GM21717 (cell line): ENCODE data around the gene DUSP7.

ENCODE experiments used
- ATAC-seq: cut with Tn5 transposase; IDR thresholded peaks from one replicate; pipeline ENCODE4 v1.9.1; 2021; ENCODE audit warnings: mild to moderate bottlenecking, moderate library complexity; ENCODE audit not compliant: unreplicated experiment

Gene DUSP7

GRCh38 chr3:52030714-52031310 is 25.6 kb downstream of the DUSP7 start:
- ATAC-seq: no peak

DNA sequence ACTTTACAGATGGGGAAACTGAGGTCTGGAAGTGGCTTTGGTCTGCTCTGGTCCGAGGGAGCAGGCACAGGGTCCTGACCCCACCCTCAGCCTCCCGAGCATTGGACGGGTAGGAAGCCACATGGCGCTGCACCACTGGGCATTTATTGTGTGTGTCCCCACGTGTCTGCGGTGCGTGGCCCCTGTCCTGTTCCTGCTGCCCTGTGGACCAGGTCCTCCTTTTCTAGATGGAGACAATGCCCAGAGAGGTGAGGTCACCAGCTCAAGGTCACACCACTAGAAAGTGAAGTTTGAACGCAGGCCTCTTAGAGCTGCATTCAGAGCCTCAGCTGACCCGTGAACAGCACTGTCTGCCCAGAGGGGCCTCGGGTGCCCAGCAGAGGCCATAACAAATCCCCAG is 26.8 kb downstream of the DUSP7 start:
- no peak for ATAC-seq

DNA sequence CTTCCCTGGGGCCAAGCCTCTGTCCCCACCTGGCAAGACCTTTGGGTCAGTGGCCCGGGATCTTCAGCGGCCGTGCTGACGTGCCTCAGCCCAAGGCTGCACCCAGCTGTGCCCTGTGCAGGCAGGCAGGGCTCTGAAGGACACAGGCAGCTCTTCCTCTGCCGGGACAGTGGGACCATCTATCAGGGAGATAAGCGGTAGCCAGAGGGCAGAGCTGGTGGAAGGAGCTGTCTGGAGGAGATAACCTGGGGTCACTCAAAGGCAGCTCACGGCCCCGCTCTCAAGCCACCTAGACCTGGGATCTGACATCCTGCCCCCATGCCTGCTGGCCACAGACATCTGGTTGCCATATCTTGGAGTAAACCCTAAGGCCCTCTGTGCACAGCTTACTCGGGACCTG is 27.3 kb downstream of the DUSP7 start:
- no peak for ATAC-seq

DNA sequence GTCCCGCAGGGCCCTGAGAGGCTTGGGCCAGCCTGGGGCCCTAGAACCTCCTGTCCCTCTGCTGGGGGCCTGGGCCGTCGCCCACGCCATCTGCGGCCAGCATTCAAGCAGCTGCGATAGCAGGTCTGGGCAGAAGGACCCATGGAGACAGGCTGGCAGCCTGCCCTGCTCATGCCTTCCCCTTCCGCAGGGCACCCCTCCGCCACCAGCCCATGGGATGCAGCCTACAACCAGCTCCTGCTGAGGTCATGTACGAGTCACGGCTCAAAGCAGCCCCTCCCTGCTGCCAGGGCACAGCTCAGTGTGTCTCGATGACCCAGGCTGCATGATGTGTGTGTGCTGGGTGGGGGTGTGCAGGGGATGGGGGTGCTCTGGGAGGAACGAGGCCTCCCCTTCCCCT is 27.8 kb downstream of the DUSP7 start:
- ATAC-seq: no peak

GRCh38 chr3:52026041-52026440 is 30.3 kb downstream of the DUSP7 start:
- no peak for ATAC-seq

DNA sequence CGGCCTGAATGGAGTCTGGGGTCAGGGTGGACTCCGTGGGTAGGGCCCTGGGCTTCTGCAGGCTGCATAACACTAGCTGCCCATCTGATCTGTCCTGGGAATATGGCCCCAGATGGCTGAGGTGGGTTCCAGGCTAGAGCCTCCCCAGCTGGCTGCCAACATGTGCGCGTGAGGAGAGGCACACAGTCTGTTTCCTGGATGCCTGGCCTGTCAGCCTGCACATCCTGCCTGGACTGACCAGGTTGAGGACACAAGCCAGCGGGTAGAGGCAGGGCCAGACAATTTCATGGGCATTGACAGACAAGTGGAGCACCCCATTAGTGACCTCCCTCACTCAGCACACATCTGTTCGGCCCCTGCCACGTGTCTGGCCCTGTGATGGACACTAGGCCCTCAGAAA is 30.9 kb downstream of the DUSP7 start:
- no peak for ATAC-seq

DNA sequence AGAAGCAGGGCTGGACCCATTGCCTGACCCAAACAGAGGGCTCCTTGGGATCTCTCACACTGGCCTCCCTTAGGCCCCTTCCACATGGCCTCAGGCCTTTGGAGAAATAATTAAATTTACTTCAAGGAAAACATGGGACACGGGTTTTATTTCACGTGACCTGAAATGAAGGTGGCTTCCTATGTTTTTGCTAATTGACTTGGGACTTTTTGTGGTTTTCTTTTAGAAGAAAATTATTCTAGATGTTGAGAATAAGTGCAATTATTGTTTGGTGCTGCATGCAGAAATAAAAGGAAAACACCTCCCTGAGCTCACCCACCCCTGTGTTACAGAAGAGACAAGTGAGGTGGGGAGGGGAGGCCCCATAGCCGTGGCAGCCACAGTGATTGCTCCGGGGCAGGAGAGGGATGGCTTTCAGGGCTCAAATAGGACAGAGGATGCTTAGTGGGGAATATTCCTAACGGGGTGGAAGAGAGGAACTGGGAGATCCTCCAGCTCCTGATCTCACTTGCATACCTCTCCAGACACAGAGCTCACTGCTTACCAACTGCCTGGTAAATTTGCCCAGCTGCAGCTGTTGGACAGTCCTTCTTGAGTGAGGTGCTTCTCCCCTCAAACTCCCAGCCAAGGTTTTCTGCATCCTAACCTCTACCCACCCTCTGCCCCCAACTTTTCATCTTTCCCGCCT is 31.5 kb downstream of the DUSP7 start:
- ATAC-seq: no peak

DNA sequence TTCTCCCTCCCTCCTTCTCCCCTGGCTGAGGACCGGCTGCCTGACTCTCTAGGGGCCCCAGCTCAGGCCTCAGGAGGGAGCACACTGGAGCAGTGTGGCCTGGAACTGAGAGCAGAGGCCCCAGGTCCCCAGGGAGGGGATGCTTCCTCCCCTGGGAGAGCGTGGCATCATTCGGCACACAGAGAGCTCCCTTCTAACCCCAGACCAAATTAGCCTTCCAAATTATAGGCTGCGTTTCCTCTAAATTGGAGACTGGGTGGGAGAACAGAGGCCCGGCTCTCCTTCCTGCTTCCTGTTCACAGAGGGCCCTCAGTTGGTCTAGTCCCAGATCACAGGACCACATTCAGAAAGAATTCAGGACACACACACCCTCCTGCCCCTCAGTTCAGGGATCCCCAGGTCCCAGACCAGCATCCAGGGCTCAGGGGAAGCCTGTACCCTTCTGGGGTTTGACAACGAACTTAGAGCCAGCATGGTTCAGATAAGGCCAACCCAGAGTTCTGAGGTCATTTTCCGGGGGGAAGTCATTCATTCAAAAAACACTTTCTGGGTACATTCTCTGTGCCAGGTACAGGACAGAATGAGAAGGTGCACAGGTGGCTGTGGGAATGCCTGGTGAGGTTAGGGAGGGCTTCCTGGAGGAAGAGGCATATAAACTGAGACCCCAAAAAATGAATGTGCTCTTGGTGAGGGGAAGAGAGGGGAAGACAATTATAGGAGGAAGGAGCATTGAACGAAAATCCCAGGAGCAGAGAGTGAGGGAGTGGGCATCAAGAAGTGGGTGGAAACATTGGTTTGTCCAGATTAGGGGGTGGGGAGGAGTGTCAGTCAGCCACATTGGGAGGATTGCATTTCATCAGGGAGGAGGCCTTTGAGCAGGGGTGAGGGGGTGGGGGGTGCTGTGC is 32.3 kb downstream of the DUSP7 start:
- no peak for ATAC-seq

DNA sequence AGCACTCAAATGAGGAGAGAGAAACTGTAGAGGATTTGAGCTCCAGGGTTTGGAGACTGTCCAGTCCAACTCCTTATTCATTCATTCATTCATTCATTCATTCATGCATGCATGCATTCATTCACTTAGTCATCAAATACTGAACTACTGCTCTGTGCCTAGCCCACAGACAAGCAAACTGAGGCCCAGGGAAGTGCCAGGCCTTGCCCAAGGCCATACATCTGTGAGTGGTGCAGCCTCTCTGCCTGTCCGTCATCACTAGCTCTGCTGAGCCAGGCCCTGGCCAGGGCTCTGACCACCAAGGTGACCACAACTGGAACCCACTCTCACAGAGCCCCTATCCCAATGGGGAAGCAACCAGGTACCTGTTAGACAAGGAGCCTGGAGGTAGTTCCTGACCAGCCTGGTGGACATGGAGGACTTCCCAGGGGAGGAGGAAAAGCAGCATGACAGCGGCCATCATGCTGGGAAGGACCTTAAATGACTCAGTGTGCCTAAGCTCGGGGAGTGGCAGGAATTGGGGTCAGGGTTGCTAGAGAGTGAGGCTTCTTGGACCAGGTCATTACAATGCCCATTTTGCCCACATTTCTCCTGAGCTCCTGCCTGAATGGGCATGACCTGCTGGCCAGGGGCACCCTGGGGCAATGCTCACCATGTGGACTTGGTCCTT is 33.1 kb downstream of the DUSP7 start:
- ATAC-seq: no peak

DNA sequence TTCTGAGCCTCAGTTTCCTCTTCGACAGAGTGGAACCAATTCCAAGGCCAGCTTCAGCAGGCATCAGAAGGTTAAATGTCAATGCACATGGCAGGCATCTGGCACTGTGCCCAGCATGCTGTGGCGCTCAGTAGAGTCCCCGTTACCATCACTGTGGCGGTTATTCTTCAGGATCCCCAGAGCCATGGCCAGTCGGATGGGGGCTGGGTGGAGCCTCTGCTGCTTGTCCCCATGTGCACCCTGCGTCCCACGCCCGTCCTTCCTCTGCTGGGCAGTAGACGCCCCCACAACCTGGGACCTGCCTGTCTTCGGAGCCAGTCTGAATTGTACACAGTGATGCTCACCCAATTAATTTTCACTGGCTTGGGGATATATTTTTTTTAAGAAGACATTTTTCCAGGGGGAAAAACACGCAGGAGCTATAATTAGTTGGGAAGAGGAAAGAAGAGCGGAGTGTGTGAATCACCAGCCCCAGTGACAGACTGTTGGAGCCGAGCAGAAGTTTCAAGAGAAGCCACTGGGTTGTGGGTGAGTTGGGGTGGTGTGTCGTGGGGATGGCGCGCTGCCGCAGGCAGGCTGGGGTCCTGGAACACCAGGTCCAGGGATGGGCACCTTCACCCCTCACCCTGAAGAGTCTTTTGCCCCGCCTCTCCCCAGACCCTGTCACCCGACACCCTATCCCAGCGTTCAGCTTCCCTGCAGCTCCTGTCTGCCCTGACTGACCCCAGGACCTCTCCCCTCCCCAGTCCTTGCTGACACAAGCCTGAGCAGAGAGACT is 33.9 kb downstream of the DUSP7 start:
- no peak for ATAC-seq

- no peak for ATAC-seq
These were observed 34.7 kb downstream of the DUSP7 start for GRCh38 chr3:52021489-52022268.

- ATAC-seq: no peak
These were observed 35.6 kb downstream of the DUSP7 start for GRCh38 chr3:52020796-52021195.

- ATAC-seq: no peak
These were observed 36.9 kb downstream of the DUSP7 start for GRCh38 chr3:52019352-52020080.

DNA sequence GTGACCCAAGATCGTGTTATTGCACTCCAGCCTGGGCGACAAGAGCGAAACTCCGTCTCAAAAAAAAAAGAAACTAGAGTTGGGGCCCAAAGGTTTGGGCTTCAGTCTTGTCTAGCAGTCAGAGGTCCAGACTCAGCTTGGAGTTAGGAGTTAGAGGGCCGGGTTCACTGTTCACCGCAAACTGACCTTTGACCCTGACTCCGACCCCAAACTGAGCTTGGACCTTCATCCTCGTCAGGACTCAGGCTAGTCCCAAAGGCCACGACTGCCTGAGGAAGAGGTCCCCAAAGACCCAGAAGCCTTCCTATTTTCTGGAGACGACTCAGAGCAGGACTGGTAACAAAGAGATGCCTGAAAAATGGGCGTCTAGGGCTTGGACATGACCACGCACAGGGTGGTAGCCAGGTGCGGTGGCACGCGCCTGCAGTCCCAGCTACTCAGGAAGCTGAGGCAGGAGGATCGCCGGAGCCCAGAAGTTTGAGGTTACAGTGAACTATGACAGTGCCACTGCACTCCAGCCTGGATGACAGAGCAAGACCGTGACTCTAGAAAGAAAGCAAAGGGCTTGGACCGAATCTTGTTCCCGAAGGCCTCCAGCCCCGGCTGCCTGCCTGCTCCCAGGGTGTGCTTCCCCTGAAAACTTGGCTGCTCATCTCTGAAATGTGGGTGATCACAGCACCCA is 37.9 kb downstream of the DUSP7 start:
- ATAC-seq: no peak

DNA sequence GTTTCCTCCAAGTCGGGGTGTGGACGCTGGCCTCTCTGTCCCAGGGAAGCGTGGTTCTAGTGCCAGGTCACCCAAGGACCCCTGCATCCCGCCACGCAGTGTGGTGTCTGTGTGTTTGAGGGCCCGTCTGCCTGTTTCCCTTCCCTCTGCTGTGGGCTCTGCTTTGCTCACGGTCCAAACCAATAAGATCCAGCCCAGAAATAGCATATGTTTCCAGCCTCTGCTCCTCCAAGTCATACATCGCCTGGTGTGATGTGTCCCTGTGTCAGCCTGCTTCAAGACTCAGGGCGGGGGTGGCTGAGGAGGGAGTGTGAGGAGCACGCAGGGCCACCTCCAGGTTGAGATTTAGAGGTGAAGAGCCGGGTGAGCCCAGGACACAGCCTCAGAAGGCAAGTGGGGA is 38.8 kb downstream of the DUSP7 start:
- ATAC-seq: no peak

DNA sequence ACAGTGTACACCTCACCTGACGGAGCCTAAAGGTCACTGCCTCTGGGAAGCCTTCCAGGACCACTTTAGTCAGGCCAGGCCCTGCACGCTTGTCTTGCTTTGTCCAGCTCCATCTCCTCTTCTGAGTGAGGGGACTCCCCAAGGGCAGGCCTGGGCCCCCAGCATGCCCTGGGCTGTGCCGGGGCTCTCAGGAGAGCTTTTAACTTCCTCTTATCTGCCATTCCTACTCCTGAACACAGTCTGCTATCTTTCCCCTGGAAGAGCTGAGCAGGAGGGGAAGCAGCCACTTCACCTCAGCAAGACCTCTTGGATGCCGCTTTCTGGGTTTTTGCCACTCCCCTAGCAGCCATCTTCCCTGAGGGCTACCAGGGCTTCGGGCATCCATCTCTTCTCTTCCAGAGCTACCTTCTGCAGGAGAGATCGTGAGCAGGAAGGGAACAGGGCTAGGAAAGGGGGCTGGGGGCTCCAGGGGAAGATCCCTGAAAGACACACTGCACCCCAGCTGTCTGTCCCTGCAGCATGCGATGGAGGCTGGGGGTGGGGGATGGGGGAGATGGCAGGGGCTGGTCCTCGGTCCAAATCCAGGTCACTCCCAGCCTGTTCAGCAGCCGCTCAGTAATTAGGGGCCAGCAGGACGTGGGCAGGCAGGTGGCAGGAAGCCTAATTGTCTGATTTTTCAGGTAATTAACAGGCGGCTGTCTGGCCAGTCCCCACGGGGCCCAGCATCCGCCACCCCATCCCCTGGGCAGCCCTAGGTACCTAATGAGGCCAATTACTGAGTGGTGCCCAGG is 40.7 kb downstream of the DUSP7 start:
- ATAC-seq: no peak

GRCh38 chr3:52014613-52015012 is 41.8 kb downstream of the DUSP7 start:
- ATAC-seq: no peak
